Fibroblast of pulmonary artery (primary cell): Measurements from ENCODE around the gene TP73.

Source experiments
- DNase-seq: peaks from one replicate; pipeline ENCODE4 v3.0.0-alpha.2; 2010; ENCODE audit warnings: low read depth
- H3K4me3 ChIP-seq: replicated peaks from 2 replicates; pipeline ENCODE4 v1.5.1; 2011; ENCODE audit warnings: low read depth, mild to moderate bottlenecking, control low read depth, low read length, moderate library complexity
- TF ChIP-seq, protein P1 (sequence below): IDR thresholded peaks from 2 replicates; pipeline ENCODE4 v1.5.1; 2011; ENCODE audit warnings: mild to moderate bottlenecking, control low read depth, low read length, inconsistent platforms; ENCODE audit errors: missing control alignments

Gene TP73

DNA sequence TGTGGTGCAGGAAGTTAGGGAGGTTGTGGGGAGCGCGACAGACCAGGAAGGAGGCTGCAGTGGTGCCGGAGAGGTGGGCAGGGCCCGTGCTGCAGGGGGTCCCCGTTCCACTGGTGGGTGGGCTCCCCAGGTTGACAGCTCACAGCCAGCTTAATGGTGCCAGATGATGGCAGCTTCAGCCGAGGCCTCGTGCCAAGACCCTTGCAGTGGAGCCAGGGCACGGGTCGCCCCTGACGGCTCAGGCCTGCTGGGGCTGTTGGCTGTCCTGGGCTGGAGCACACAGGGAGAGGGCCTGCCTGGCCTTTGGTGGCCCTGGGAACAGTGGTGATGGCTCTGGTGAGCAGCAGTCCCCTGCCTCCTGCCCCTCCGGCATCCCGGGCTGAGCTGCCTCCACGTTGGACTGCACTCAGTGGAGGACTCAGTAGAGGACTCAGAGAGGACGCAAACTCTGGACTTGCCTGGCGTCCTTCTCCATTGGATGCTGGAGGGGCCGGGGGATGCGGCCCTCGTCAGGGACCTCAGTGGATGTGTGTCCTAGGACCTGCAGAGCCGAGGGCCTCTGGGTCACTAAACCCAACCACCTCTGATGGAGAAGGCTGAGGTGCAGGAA lies 53.1 kb downstream of the TP73 start:
- TF ChIP-seq, protein P1, sequence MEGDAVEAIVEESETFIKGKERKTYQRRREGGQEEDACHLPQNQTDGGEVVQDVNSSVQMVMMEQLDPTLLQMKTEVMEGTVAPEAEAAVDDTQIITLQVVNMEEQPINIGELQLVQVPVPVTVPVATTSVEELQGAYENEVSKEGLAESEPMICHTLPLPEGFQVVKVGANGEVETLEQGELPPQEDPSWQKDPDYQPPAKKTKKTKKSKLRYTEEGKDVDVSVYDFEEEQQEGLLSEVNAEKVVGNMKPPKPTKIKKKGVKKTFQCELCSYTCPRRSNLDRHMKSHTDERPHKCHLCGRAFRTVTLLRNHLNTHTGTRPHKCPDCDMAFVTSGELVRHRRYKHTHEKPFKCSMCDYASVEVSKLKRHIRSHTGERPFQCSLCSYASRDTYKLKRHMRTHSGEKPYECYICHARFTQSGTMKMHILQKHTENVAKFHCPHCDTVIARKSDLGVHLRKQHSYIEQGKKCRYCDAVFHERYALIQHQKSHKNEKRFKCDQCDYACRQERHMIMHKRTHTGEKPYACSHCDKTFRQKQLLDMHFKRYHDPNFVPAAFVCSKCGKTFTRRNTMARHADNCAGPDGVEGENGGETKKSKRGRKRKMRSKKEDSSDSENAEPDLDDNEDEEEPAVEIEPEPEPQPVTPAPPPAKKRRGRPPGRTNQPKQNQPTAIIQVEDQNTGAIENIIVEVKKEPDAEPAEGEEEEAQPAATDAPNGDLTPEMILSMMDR = no peak
- no peak for DNase-seq
- no peak overlapping the region for H3K4me3 ChIP-seq

DNA sequence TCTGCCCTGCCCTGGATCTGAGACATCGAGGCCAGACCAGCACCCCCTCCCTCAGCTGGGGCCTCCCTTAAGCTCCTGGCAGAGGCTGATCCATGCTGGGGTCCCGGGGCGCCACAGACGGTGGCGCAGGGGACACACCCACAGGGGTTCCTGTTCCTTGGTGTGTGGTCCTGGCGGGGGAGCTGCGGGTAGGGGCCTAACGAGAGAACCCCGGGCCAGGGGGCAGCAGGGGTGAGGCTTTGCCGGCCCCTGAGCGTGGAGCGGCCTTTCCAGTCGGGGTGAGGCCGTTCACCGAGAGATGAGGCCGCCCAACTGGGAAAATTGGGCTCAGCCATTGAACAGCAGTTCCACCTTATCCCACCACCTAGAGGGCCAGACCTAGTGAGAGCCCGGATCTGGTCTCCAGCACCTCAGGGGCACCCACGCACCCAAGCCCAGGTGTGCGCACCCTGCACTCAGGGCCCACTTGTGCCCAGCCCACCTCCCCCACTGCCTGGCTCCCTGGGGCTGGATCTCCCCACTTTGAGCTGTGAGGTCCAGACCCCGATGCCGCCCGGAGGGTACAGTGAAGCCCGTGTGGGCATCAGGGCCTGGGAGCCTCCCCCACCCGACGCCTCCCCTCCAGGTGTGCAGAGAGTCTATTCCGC lies 54.5 kb downstream of the TP73 start:
- TF ChIP-seq, protein P1 = no peak
- DNase-seq = no peak
- H3K4me3 ChIP-seq = no peak overlapping the region

DNA sequence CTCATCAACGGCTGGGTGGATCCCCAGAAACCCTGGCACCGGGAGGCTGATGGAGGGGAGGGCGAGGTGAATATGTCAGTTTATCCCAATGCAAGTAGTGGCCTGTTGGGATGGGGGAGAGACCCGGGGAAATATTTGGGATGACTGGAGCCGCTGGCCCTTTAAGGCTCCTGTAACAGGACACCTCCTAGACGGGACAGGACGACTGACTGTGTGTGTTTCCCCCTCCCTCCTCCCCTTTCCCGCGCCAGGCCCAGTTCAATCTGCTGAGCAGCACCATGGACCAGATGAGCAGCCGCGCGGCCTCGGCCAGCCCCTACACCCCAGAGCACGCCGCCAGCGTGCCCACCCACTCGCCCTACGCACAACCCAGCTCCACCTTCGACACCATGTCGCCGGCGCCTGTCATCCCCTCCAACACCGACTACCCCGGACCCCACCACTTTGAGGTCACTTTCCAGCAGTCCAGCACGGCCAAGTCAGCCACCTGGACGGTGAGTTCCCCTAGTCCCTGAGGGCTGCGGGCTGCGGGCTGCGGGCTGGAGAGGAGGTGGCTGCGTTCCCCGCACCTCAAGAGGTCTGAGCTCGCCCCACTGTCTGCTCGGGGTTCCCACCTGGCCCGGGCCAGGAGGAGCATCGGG lies 55.1 kb downstream of the TP73 start:
- TF ChIP-seq, protein P1 = no peak
- no peak for DNase-seq
- no peak overlapping the region for H3K4me3 ChIP-seq

DNA sequence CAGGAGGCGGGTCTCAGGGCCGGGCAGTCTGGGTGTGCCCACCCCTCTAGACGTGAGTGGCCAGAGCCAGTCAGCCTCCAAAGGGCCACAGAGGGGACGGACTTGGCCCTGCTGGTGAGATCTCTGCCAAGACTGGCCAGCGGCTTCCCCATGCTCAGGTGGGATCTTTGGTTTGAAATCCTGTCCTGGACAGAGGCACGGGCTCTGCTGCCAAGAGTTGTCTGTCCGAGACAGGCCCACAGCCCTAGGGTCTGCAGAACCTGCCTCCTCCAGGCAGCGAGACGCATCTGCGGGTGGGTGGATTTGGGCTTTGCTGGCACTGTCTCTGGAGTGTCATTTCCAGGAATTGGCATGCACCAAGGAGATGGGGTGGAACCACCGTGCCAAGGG lies 55.6 kb downstream of the TP73 start:
- TF ChIP-seq, protein P1 = no peak
- H3K4me3 ChIP-seq = no peak overlapping the region
- no peak for DNase-seq

DNA sequence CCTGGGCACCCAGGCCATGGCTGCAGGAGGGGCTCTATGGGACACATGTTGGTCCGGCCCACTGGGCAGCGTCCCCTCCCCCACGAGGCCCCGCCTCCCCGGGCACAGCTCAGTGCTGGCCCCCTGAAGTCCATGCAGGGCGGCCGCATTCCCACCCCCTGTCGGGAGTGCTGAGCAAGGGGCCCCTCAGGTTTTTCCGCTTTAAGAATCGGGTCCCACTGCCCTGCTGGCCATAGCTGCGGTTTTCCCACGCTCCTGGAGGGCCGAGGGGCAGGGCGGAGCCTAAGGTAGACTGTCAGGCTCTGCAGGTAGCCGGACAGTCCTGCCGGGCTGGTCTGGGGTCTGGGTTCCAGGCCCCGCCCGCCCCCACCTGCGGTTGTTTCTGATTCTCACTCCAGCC lies 56.5 kb downstream of the TP73 start:
- TF ChIP-seq, protein P1 = no peak
- no peak for DNase-seq
- no peak overlapping the region for H3K4me3 ChIP-seq

DNA sequence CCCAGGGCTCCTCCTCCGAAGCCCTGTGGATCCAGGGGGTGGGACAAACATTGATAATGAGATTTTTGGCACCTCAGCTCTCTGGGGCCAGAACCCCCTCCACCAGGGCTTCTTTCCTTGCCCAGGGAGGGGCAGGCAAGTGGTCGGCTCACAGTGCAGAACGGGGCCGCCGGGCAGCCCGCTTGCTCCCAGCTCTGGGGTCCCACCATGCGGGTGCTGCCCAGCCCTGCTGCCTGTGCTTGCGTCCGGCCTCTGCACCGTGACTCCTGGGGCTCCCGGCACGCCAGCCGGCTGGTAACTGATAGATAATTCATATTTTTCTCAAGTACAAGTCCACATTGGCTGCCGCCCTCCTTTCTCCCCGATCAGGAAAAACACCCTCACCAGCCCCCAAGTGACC lies 57.9 kb downstream of the TP73 start:
- H3K4me3 ChIP-seq = no peak overlapping the region
- no peak for DNase-seq
- TF ChIP-seq, protein P1 = no peak
